Esophagus muscularis mucosa (tissue), 3 donors: ENCODE results near the gene PTRH1.

ENCODE experiments used
- CTCF ChIP-seq, 3 experiments: fragments of 200-600 bp in 2 of 3; fragments of 450-650 bp in 1 of 3; sonication (generic) in 2 of 3; IDR thresholded peaks; one replicate each; pipeline ENCODE4 v1.5.1; 2017 to 2019; ENCODE audit warnings: antibody characterized with exemption in 3 of 3, mild to moderate bottlenecking in 2 of 3, moderate library complexity in 1 of 3
- POLR2A ChIP-seq: fragments of 450-650 bp; IDR thresholded peaks from one replicate; pipeline ENCODE4 v1.6.1; 2017; ENCODE audit warnings: antibody characterized with exemption, moderate library complexity, mild to moderate bottlenecking, low read depth

- TF ChIP-seq CTCF (IDR thresholded peaks at IDR 0.05) (no peak), POLR2A (no peak)
Observed at GRCh38 chr9:127722055-127722745, 6.7 kb upstream of the PTRH1 start.
